Astrocyte (in vitro differentiated cells and primary cell): ENCODE data around the gene PGC.

Experiments used
- EZH2 ChIP-seq: IDR thresholded peaks from 2 replicates; pipeline ENCODE4 v1.6.1; 2012; ENCODE audit warnings: mild to moderate bottlenecking, low read length, inconsistent platforms; ENCODE audit not compliant: insufficient read depth
- TF ChIP-seq, protein P1 (sequence below): IDR thresholded peaks from 2 replicates; pipeline ENCODE4 v1.5.1; 2011; ENCODE audit warnings: low read depth, mild to moderate bottlenecking, inconsistent platforms, low read length, moderate library complexity; ENCODE audit not compliant: insufficient read depth

DNA sequence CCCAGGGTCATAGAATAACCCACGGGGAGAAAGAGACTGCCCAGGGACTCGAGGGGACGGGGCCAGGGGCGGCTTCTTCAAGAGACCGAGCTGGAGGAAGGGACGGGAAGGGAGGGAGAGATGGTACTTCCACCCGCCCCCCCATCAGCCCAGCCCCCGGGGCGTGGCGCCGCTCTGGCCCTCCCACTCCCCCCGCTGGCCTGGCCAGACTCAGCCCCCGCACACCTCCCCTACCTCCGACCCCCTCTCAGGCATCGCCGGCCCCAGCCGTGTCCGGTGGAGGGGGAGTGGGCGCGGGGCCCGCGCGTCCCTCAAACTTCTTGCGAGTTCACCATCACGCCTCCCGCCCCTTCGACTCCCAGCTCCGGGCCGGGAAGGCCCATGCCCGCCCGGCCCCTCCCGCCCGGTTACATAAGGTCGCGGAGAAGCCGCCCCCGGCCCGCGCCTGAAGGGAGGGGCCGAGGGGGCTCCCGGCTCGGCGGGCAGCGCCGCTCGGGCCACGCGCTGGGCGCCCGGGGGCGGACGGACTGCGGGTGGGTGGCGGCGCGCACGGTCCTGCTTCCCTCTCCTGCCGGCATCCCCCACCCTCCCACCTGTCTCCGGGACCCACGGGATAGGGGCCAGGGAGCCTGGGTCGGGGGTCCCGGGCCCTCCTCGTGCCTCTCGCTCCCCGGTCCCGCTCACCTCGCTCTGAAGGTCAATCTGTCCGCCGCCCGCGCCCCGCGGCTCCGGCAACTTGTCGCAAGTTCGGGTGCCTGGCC, 12.4 kb downstream of the PGC start:
- TF ChIP-seq, protein P1, sequence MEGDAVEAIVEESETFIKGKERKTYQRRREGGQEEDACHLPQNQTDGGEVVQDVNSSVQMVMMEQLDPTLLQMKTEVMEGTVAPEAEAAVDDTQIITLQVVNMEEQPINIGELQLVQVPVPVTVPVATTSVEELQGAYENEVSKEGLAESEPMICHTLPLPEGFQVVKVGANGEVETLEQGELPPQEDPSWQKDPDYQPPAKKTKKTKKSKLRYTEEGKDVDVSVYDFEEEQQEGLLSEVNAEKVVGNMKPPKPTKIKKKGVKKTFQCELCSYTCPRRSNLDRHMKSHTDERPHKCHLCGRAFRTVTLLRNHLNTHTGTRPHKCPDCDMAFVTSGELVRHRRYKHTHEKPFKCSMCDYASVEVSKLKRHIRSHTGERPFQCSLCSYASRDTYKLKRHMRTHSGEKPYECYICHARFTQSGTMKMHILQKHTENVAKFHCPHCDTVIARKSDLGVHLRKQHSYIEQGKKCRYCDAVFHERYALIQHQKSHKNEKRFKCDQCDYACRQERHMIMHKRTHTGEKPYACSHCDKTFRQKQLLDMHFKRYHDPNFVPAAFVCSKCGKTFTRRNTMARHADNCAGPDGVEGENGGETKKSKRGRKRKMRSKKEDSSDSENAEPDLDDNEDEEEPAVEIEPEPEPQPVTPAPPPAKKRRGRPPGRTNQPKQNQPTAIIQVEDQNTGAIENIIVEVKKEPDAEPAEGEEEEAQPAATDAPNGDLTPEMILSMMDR: no peak
- TF ChIP-seq EZH2: no peak
